ENCODE measurements around the gene SLC35D2. TPM values are rescaled to one million over a fixed set of nuclear protein-coding genes. Genes with fewer than 3 reads are reported as not detected.

SLC35D2 gene
- total RNA-seq, 1 experiment from 2014 or later, result 19.0 TPM

DNA sequence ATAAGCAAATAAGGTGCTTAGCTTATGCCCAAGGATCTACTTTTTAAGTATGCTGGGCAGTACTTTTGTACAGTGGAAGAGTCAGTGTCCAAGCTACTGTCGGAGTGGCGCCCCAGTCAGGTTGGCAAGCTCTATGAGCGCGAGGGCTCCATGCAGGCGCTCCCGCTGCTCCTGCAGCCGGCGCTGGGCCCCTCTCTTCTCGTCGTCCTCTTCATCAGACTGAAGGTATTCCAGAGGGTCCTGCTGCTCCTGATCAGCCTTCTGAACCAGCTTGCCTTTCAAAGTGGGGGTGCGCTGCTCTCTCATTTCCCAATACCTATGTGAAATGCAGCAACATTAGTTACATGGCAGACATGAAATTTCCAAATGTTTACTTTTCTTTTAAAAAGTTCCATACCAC is 4.6 kb upstream of the SLC35D2 start:
- peaks cover 6% of the 10 kb centered on the region for H3K23me2 ChIP-seq (ENCODE audit: insufficient read length, low read depth, low read length, poor library complexity, severe bottlenecking)
- no peak overlapping the region for H2BK120ac ChIP-seq (ENCODE audit: low read depth, low read length, poor library complexity, severe bottlenecking)
- H3K9ac ChIP-seq (ENCODE audit: extremely low read depth, insufficient read length, low read length), result no peak overlapping the region
- no peak overlapping the region for H3K18ac ChIP-seq (ENCODE audit: insufficient read length, low read depth, low read length)
- H3K56ac ChIP-seq (ENCODE audit: insufficient read length, low read depth, low read length), result no peak overlapping the region
- H3K36me3 Mint-ChIP-seq (ENCODE audit: insufficient read depth in 1 of 3, low read depth in 3 of 3), result peaks cover 19 to 57% (median 39%) of the 10 kb centered on the region in 3 experiments
- no peak overlapping the region for H3K27ac Mint-ChIP-seq
- H3K14ac ChIP-seq (ENCODE audit: insufficient read depth, low read length), result no peak overlapping the region
- H2BK12ac ChIP-seq (ENCODE audit: insufficient read length, low read depth, low read length), result no peak overlapping the region
- no peak overlapping the region for H3K4ac ChIP-seq (ENCODE audit: low read depth, low read length)
- no peaks in the 10 kb centered on the region for H3K27me3 Mint-ChIP-seq (ENCODE audit: low read depth)
- H2BK5ac ChIP-seq (ENCODE audit: insufficient read length, low read length), result no peak overlapping the region
- no peak overlapping the region for H3K4me3 Mint-ChIP-seq
- H3K79me1 ChIP-seq (ENCODE audit: insufficient read depth, low read depth, low read length, poor library complexity, severe bottlenecking), result no peaks in the 10 kb centered on the region
- H3K4me2 ChIP-seq (ENCODE audit: insufficient read depth, insufficient read length, low read length), result no peak overlapping the region
- no peak overlapping the region for H3K23ac ChIP-seq (ENCODE audit: insufficient read length, low read depth, low read length)
- no peak overlapping the region for H2AK5ac ChIP-seq (ENCODE audit: insufficient read length, low read length)
- H3T11ph ChIP-seq (ENCODE audit: low read length), result no peak overlapping the region
- peaks cover 5 to 6% of the 10 kb centered on the region in 2 experiments for H3K4me1 Mint-ChIP-seq
- H2BK15ac ChIP-seq (ENCODE audit: low read depth, low read length), result no peak overlapping the region
- DNase-seq, result no peak
- no peak overlapping the region for H2BK20ac ChIP-seq (ENCODE audit: low read depth, low read length, poor library complexity, severe bottlenecking)
- H2AFZ ChIP-seq (ENCODE audit: low read length), result no peak overlapping the region
- WGBS (ENCODE audit: extremely low coverage, insufficient read length, low lambda C conversion rate), result no CpG with 5 or more reads among the region's 11 CpGs
- no peaks in the 10 kb centered on the region for H3K9me3 Mint-ChIP-seq
- H3K9me3 ChIP-seq (ENCODE audit: control insufficient read depth, low read depth, low read length), result no peaks in the 10 kb centered on the region
- H4K8ac ChIP-seq (replicated peaks; ENCODE audit: insufficient read length, low read depth, low read length), result no peak overlapping the region
- H4K20me1 ChIP-seq (ENCODE audit: control insufficient read depth, insufficient read depth, insufficient read length), result no peaks in the 10 kb centered on the region
- no peak overlapping the region for H3K27ac ChIP-seq (ENCODE audit: insufficient read length, low read depth, low read length)
- no peaks in the 10 kb centered on the region for H3K79me2 ChIP-seq (ENCODE audit: insufficient read depth, low read length)
- no peaks in the 10 kb centered on the region for H3K27me3 ChIP-seq (ENCODE audit: insufficient read depth, low read length)
- no peaks in the 10 kb centered on the region for H3K4me1 ChIP-seq (ENCODE audit: insufficient read depth, low read length)
- TF ChIP-seq, protein P1, sequence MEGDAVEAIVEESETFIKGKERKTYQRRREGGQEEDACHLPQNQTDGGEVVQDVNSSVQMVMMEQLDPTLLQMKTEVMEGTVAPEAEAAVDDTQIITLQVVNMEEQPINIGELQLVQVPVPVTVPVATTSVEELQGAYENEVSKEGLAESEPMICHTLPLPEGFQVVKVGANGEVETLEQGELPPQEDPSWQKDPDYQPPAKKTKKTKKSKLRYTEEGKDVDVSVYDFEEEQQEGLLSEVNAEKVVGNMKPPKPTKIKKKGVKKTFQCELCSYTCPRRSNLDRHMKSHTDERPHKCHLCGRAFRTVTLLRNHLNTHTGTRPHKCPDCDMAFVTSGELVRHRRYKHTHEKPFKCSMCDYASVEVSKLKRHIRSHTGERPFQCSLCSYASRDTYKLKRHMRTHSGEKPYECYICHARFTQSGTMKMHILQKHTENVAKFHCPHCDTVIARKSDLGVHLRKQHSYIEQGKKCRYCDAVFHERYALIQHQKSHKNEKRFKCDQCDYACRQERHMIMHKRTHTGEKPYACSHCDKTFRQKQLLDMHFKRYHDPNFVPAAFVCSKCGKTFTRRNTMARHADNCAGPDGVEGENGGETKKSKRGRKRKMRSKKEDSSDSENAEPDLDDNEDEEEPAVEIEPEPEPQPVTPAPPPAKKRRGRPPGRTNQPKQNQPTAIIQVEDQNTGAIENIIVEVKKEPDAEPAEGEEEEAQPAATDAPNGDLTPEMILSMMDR (conservative IDR thresholded peaks at IDR 0.05), result no peak
- no peak overlapping the region for H4K91ac ChIP-seq (ENCODE audit: insufficient read length, low read depth, low read length)
- no peak overlapping the region for H4K5ac ChIP-seq (ENCODE audit: insufficient read length, low read depth, low read length)
